PFSK-1 (cell line): ENCODE measurements around the gene CASP7.

Experiments
- FOXP2 ChIP-seq: optimal IDR thresholded peaks from 2 replicates; pipeline ENCODE3; 2011; ENCODE audit warnings: borderline replicate concordance, control low read depth, inconsistent platforms; ENCODE audit not compliant: insufficient read depth; ENCODE audit errors: extremely low read length, extremely low read depth
- POLR2AphosphoS5 ChIP-seq: IDR thresholded peaks from 2 replicates; pipeline ENCODE4 v1.6.1; 2012; ENCODE audit warnings: low read depth, mild to moderate bottlenecking, control low read depth, low read length, moderate library complexity
- REST ChIP-seq, 2 experiments: IDR thresholded peaks; 2 replicates each; pipeline versions ENCODE4 v1.6.1 to v1.8.0; 2011 to 2012; ENCODE audit warnings: low read depth in 2 of 2, low read length in 2 of 2, control low read depth in 1 of 2, inconsistent platforms in 1 of 2, mild to moderate bottlenecking in 1 of 2, moderate library complexity in 1 of 2; ENCODE audit not compliant: insufficient read depth in 1 of 2
- SIN3A ChIP-seq: IDR thresholded peaks from 2 replicates; pipeline ENCODE4 v1.6.1; 2012; ENCODE audit warnings: mild to moderate bottlenecking, low read length, moderate library complexity, borderline replicate concordance; ENCODE audit not compliant: insufficient read depth
- TAF1 ChIP-seq: IDR thresholded peaks from 2 replicates; pipeline ENCODE4 v1.6.1; 2012; ENCODE audit warnings: low read length, control low read depth, borderline replicate concordance; ENCODE audit not compliant: insufficient read depth

Gene CASP7

GRCh38 chr10:113762083-113762482 lies 82.4 kb downstream of the CASP7 start:
- TF ChIP-seq TAF1 (no peak), POLR2AphosphoS5 (no peak), FOXP2 (no peak), REST (IDR thresholded peaks at IDR 0.05; ENCODE audit: insufficient read depth in 1 of 2, low read depth in 2 of 2, low read length in 2 of 2) (no peak), SIN3A (no peak)

- TF ChIP-seq REST (IDR thresholded peaks at IDR 0.05; ENCODE audit: insufficient read depth in 1 of 2, low read depth in 2 of 2, low read length in 2 of 2) (no peak), FOXP2 (no peak), POLR2AphosphoS5 (no peak), SIN3A (no peak), TAF1 (no peak)
Observed at GRCh38 chr10:113764582-113764981, 84.9 kb downstream of the CASP7 start.

- TF ChIP-seq FOXP2 (no peak), TAF1 (no peak), REST (IDR thresholded peaks at IDR 0.05; ENCODE audit: insufficient read depth in 1 of 2, low read depth in 2 of 2, low read length in 2 of 2) (no peak), POLR2AphosphoS5 (no peak), SIN3A (no peak)
Observed at GRCh38 chr10:113765910-113766309, 86.2 kb downstream of the CASP7 start.

- TF ChIP-seq SIN3A (no peak), REST (IDR thresholded peaks at IDR 0.05; ENCODE audit: insufficient read depth in 1 of 2, low read depth in 2 of 2, low read length in 2 of 2) (no peak), FOXP2 (no peak), POLR2AphosphoS5 (no peak), TAF1 (no peak)
Observed at GRCh38 chr10:113767222-113767621, 87.5 kb downstream of the CASP7 start.

GRCh38 chr10:113770346-113770745 lies 90.6 kb downstream of the CASP7 start:
- TF ChIP-seq FOXP2 (no peak), SIN3A (no peak), REST (IDR thresholded peaks at IDR 0.05; ENCODE audit: insufficient read depth in 1 of 2, low read depth in 2 of 2, low read length in 2 of 2) (no peak)
